IMR-90 (cell line): ENCODE measurements around the gene PEX11G. TPM values are rescaled to one million over a fixed set of nuclear protein-coding genes. Genes with fewer than 3 reads are reported as not detected.
A peak's percentile ranks its signal among the peaks of the same experiment; 100 is the strongest.

Experiments
- ATAC-seq: fragments of 200-7000 bp; cut with Tn5 transposase; 2 replicates; pipeline ENCODE4 v1.9.1; 2020; ENCODE audit warnings: low read depth, mild to moderate bottlenecking, moderate library complexity
- BruUV-seq: library from RNA; stranded (reverse); fragments of 400-500 nt; replicated peaks from 2 replicates; lab custom pipeline; 2021; lab: Mats Ljungman, UMichigan
- CTCF ChIA-PET: fragments of 300-600 bp; formaldehyde crosslinking; extraction: SDS; loops from one replicate; lab custom pipeline; 2021; ENCODE audit warnings: antibody characterized with exemption; lab: Yijun Ruan, JAX
- POLR2A ChIA-PET: fragments of 300-600 bp; sonication (Branson Sonifier 250); formaldehyde crosslinking; loops from one replicate; lab custom pipeline; 2022; ENCODE audit warnings: antibody characterized with exemption; ENCODE audit not compliant: unreplicated experiment; lab: Charles Lee
- DNase-seq: peaks from one replicate; pipeline ENCODE4 v3.0.0; 2013
- H2AFZ ChIP-seq: replicated peaks from 2 replicates; pipeline ENCODE3; 2013; ENCODE audit warnings: low read length, mild to moderate bottlenecking; ENCODE audit not compliant: poor library complexity
- H2AK5ac ChIP-seq: 2 replicates; pipeline ENCODE4 v1.6.1; 2013; ENCODE audit warnings: low read depth, low read length, inconsistent platforms
- H2AK9ac ChIP-seq: replicated peaks from 2 replicates; pipeline ENCODE3; 2013; ENCODE audit warnings: mild to moderate bottlenecking, low read depth, low read length, moderate library complexity; ENCODE audit not compliant: poor library complexity
- H2BK120ac ChIP-seq: 2 replicates; pipeline ENCODE4 v1.6.1; 2013; ENCODE audit warnings: low read depth, low read length, inconsistent platforms
- H2BK15ac ChIP-seq: 3 replicates; pipeline ENCODE4 v1.6.1; 2013; ENCODE audit warnings: low read depth, low read length, inconsistent platforms
- H2BK20ac ChIP-seq: 2 replicates; pipeline ENCODE4 v1.6.1; 2013; ENCODE audit warnings: low read depth, mild to moderate bottlenecking, inconsistent platforms, low read length, moderate library complexity
- H2BK5ac ChIP-seq: 2 replicates; pipeline ENCODE4 v1.6.1; 2013; ENCODE audit warnings: mild to moderate bottlenecking, low read depth, low read length, inconsistent platforms; ENCODE audit not compliant: poor library complexity, severe bottlenecking
- H3K14ac ChIP-seq: replicated peaks from 2 replicates; pipeline ENCODE4 v1.6.1; 2013; ENCODE audit warnings: low read depth, low read length, inconsistent platforms
- H3K18ac ChIP-seq: 2 replicates; pipeline ENCODE4 v1.6.1; 2013; ENCODE audit warnings: low read depth, low read length, control low read depth
- H3K23ac ChIP-seq: 2 replicates; pipeline ENCODE4 v1.6.1; 2013; ENCODE audit warnings: low read depth, low read length, inconsistent platforms
- H3K27ac ChIP-seq: 2 replicates; pipeline ENCODE4 v1.5.1; 2013; ENCODE audit warnings: mild to moderate bottlenecking, control low read depth, low read length; ENCODE audit not compliant: insufficient read depth
- H3K27me3 ChIP-seq: 2 replicates; pipeline ENCODE4 v1.6.1; 2013; ENCODE audit warnings: low read length; ENCODE audit not compliant: control insufficient read depth, insufficient read depth
- H3K36me3 ChIP-seq: 2 replicates; pipeline ENCODE4 v1.6.1; 2013; ENCODE audit warnings: low read length, mixed read lengths; ENCODE audit not compliant: control insufficient read depth, insufficient read depth
- H3K4ac ChIP-seq: 2 replicates; pipeline ENCODE4 v1.6.1; 2013; ENCODE audit warnings: low read depth, low read length, inconsistent platforms
- H3K4me1 ChIP-seq: 2 replicates; pipeline ENCODE4 v1.6.1; 2013; ENCODE audit warnings: low read length, mixed read lengths; ENCODE audit not compliant: control insufficient read depth, insufficient read depth
- H3K4me2 ChIP-seq: 2 replicates; pipeline ENCODE4 v1.6.1; 2013; ENCODE audit warnings: low read depth, mild to moderate bottlenecking, control low read depth, low read length, moderate library complexity
- H3K4me3 ChIP-seq: 2 replicates; pipeline ENCODE4 v1.5.1; 2013; ENCODE audit warnings: low read depth, mild to moderate bottlenecking, control low read depth, low read length, moderate library complexity; ENCODE audit not compliant: insufficient read depth
- H3K56ac ChIP-seq: 2 replicates; pipeline ENCODE4 v1.6.1; 2013; ENCODE audit warnings: low read length, inconsistent platforms; ENCODE audit not compliant: insufficient read depth; ENCODE audit errors: extremely low read depth
- H3K79me1 ChIP-seq, 2 experiments: 2 replicates each; pipeline ENCODE4 v1.6.1; 2013; ENCODE audit warnings: low read length in 2 of 2, inconsistent platforms in 1 of 2, low read depth in 1 of 2
- H3K9ac ChIP-seq: 2 replicates; pipeline ENCODE4 v1.6.1; 2013; ENCODE audit warnings: low read depth, low read length, control low read depth
- H3K9me1 ChIP-seq: 2 replicates; pipeline ENCODE4 v1.6.1; 2013; ENCODE audit warnings: low read length, inconsistent platforms; ENCODE audit not compliant: insufficient read depth
- H3K9me3 ChIP-seq: 2 replicates; pipeline ENCODE4 v1.6.1; 2013; ENCODE audit warnings: low read length; ENCODE audit not compliant: control insufficient read depth, insufficient read depth
- H4K20me1 ChIP-seq: 2 replicates; pipeline ENCODE4 v1.6.1; 2013; ENCODE audit warnings: low read length, inconsistent platforms; ENCODE audit not compliant: insufficient read depth
- H4K5ac ChIP-seq: 2 replicates; pipeline ENCODE4 v1.6.1; 2013; ENCODE audit warnings: mild to moderate bottlenecking, low read depth, low read length, control low read depth
- H4K8ac ChIP-seq, 2 experiments: 2 replicates each; pipeline ENCODE4 v1.6.1; 2013; ENCODE audit warnings: low read depth in 2 of 2, low read length in 2 of 2, control low read depth in 1 of 2, inconsistent platforms in 1 of 2
- H4K91ac ChIP-seq: 2 replicates; pipeline ENCODE4 v1.6.1; 2013; ENCODE audit warnings: low read depth, low read length, inconsistent platforms; ENCODE audit not compliant: insufficient read depth
- BHLHE40 ChIP-seq: fragments of 150-350 bp; IDR thresholded peaks from 2 replicates; pipeline ENCODE4 v1.6.1; 2016; ENCODE audit warnings: mild to moderate bottlenecking, low read depth, low read length
- CEBPB ChIP-seq: IDR thresholded peaks from 2 replicates; pipeline ENCODE4 v1.6.1; 2012; ENCODE audit warnings: low read depth, low read length, improper control_type of control experiment
- CHD1 ChIP-seq: IDR thresholded peaks from 2 replicates; pipeline ENCODE4 v1.6.1; 2012; ENCODE audit warnings: low read depth, low read length, improper control_type of control experiment
- CTCF ChIP-seq: conservative IDR thresholded peaks from 2 replicates; pipeline ENCODE4 v1.5.1; 2012; ENCODE audit warnings: mild to moderate bottlenecking, low read depth, low read length, improper control_type of control experiment
- ELK1 ChIP-seq: fragments of 150-350 bp; IDR thresholded peaks from 2 replicates; pipeline ENCODE4 v1.6.1; 2016; ENCODE audit warnings: low read depth, mild to moderate bottlenecking, low read length, moderate library complexity, borderline replicate concordance
- FOS ChIP-seq: fragments of 150-350 bp; IDR thresholded peaks from 2 replicates; pipeline ENCODE4 v1.6.1; 2016; ENCODE audit warnings: low read depth, low read length
- MXI1 ChIP-seq: IDR thresholded peaks from 2 replicates; pipeline ENCODE4 v1.6.1; 2012; ENCODE audit warnings: low read depth, mild to moderate bottlenecking, low read length, moderate library complexity, borderline replicate concordance
- NFE2L2 ChIP-seq: fragments of 150-350 bp; IDR thresholded peaks from 2 replicates; pipeline ENCODE4 v1.6.1; 2016; ENCODE audit warnings: low read depth, mild to moderate bottlenecking, low read length
- POLR2A ChIP-seq: IDR thresholded peaks from 2 replicates; pipeline ENCODE4 v1.6.1; 2012; ENCODE audit warnings: mild to moderate bottlenecking, low read depth, low read length
- RAD21 ChIP-seq: IDR thresholded peaks from 2 replicates; pipeline ENCODE4 v1.6.1; 2012; ENCODE audit warnings: low read length, improper control_type of control experiment
- RCOR1 ChIP-seq: IDR thresholded peaks from 2 replicates; pipeline ENCODE4 v1.6.1; 2012; ENCODE audit warnings: mild to moderate bottlenecking, low read length, improper control_type of control experiment; ENCODE audit not compliant: insufficient replicate concordance
- SMC3 ChIP-seq: fragments of 150-350 bp; IDR thresholded peaks from 2 replicates; pipeline ENCODE4 v1.6.1; 2016; ENCODE audit warnings: low read depth, mild to moderate bottlenecking, antibody characterized with exemption, low read length, moderate library complexity
- USF2 ChIP-seq: fragments of 150-350 bp; IDR thresholded peaks from 2 replicates; pipeline ENCODE4 v1.6.1; 2017; ENCODE audit warnings: mild to moderate bottlenecking, antibody characterized with exemption, low read length, low read depth
- WGBS, 2 experiments: methylation state at CpG; one replicate each; pipeline versions ENCODE4 v1.1.5 to v1.1.7; 2013; ENCODE audit warnings: missing lambda C conversion rate in 2 of 2; ENCODE audit not compliant: insufficient read length in 1 of 2; ENCODE audit errors: extremely low coverage in 2 of 2; 5-methylcytosine and 5-hydroxymethylcytosine counted together
- dilution Hi-C: fragments of 300-500 bp; cut with HindIII; formaldehyde crosslinking; loops from one replicate; pipeline ENCODE4 v1.14.3; 2018; ENCODE audit warnings: low sequenced_read_pairs; ENCODE audit not compliant: unreplicated experiment
- in situ Hi-C: fragments of 300-500 bp; cut with MboI; formaldehyde crosslinking; loops from 3 replicates; pipeline ENCODE4 v1.14.3; 2019; ENCODE audit warnings: low sequenced_read_pairs, inconsistent platforms, mixed read lengths
- intact Hi-C: fragments of 100-400 bp; cut with micrococcal nuclease; formaldehyde crosslinking; loops from 2 replicates; pipeline ENCODE4 v1.10.0; 2022
- polyA plus RNA-seq, 3 experiments: library from polyadenylated mRNA; depleted of rRNA; stranded (reverse); fragments of >200 nt; gene quantifications; 2 replicates each; pipeline ENCODE4 v1.2.3, GENCODE V29; 2012; ENCODE audit warnings: low replicate concordance in 1 of 3
- total RNA-seq: library from RNA; depleted of rRNA; stranded (reverse); fragments of >200 nt; gene quantifications from 2 replicates; pipeline ENCODE4 v1.2.3, GENCODE V29; 2012

Gene PEX11G
- total and polyA plus RNA-seq, 2 of the 4 experiments (the other 2 are of a cell fraction) = 0.72 to 1.7 TPM

GRCh38 chr19:7522072-7522922, 33.5 kb upstream of the PEX11G start, which contains the start of gene MCOLN1:
Gene MCOLN1, plus strand, starts transcription at chr19:7522624. Its CDS starts 127 bp downstream, at chr19:7522751.
- no peaks in the 10 kb centered on the region for H3K27me3 ChIP-seq
- in situ Hi-C loops = no loop called here
- peak within 1 kb of the TSS; percentile 89 for H3K23ac ChIP-seq
- H3K4me2 ChIP-seq = peak within 1 kb of the TSS; percentile 95
- no TSS peak for BruUV-seq
- ATAC-seq (peak; percentile 97), DNase-seq (peak; percentile 94)
- H3K14ac ChIP-seq = peak within 1 kb of the TSS; percentile 98
- no peaks in the 10 kb centered on the region for H3K9me3 ChIP-seq
- H3K56ac ChIP-seq = peak within 1 kb of the TSS; percentile 53
- ChIA-PET POLR2A (no interaction called here), CTCF (interaction anchor here (0.5 to 1.4 kb wide), 2 partner anchors 25 to 193 kb away, joined by 3 read pairs; a partner anchor contains a TSS)
- peak within 1 kb of the TSS; percentile 83 for H3K27ac ChIP-seq
- H2AK5ac ChIP-seq = peak within 1 kb of the TSS; percentile 95
- peak within 1 kb of the TSS; percentile 97 for H2AFZ ChIP-seq
- H3K4me3 ChIP-seq = peak within 1 kb of the TSS; percentile 59
- peak within 1 kb of the TSS; percentile 91 for H4K91ac ChIP-seq
- H4K5ac ChIP-seq = peak within 1 kb of the TSS; percentile 98
- H4K8ac ChIP-seq = peak within 1 kb of the TSS; percentile 89 to 99
- peak within 1 kb of the TSS; percentile 85 for H2BK5ac ChIP-seq
- H3K36me3 ChIP-seq = peaks cover 20% of the 10 kb centered on the region; the same call in 1 of the 2 replicates
- H3K9ac ChIP-seq = peak within 1 kb of the TSS; percentile 73
- 0% methylated on average over 26 of the region's 65 CpGs; no CpG with 5 or more reads in 1 of the 2 experiments for WGBS, 2 experiments
- H3K4me1 ChIP-seq = peaks cover 2% of the 10 kb centered on the region; the same call in 1 of the 2 replicates
- no peaks in the 10 kb centered on the region for H3K9me1 ChIP-seq
- dilution Hi-C loops = no loop called here
- H2AK9ac ChIP-seq = peak within 1 kb of the TSS; percentile 94
- peak within 1 kb of the TSS; percentile 64 for H2BK120ac ChIP-seq
- peaks cover 10 to 35% of the 10 kb centered on the region in 2 experiments for H3K79me1 ChIP-seq
- H2BK15ac ChIP-seq = peak within 1 kb of the TSS; percentile 16; the same call in 1 of the 3 replicates
- intact Hi-C loops = loop anchor here (1.0 kb wide), 1 partner anchor 168 kb away; no protein-coding TSS in a partner anchor
- H4K20me1 ChIP-seq = no peaks in the 10 kb centered on the region
- H2BK20ac ChIP-seq = peak within 1 kb of the TSS; percentile 21
- H3K4ac ChIP-seq = peak within 1 kb of the TSS; percentile 97
- peak within 1 kb of the TSS; percentile 75 for H3K18ac ChIP-seq
- TF ChIP-seq RCOR1 (no peak), POLR2A (no peak; the same call in 1 of the 2 replicates), CTCF (no peak), CEBPB (no peak), USF2 (peak; percentile 100), NFE2L2 (no peak), CHD1 (no peak), BHLHE40 (peak; percentile 92), ELK1 (no peak), MXI1 (peak; percentile 96), RAD21 (no peak; the same call in 1 of the 2 replicates), SMC3 (no peak), FOS (peak; percentile 99)
